H9 (cell line): ENCODE data around the gene EFS. TPM values are rescaled to one million over a fixed set of nuclear protein-coding genes. Genes with fewer than 3 reads are reported as not detected.

Experiments used
- DNase-seq: peaks from one replicate; pipeline ENCODE4 v3.0.0-alpha.2; 2017
- H2AFZ ChIP-seq: one replicate; pipeline ENCODE4 v1.6.1; 2013; ENCODE audit warnings: mild to moderate bottlenecking, low read length, control low read depth, moderate library complexity
- H2AK5ac ChIP-seq: 2 replicates; pipeline ENCODE4 v1.6.1; 2013; ENCODE audit warnings: low read length, control low read depth, mixed read lengths; ENCODE audit not compliant: insufficient read length
- H2BK120ac ChIP-seq: one replicate; pipeline ENCODE4 v1.6.1; 2013; ENCODE audit warnings: low read depth, mild to moderate bottlenecking, low read length, control low read depth, inconsistent platforms; ENCODE audit not compliant: poor library complexity, severe bottlenecking
- H2BK12ac ChIP-seq: 2 replicates; pipeline ENCODE4 v1.6.1; 2013; ENCODE audit warnings: low read length, control low read depth, mixed read lengths, low read depth; ENCODE audit not compliant: insufficient read length
- H2BK15ac ChIP-seq: 2 replicates; pipeline ENCODE4 v1.6.1; 2013; ENCODE audit warnings: low read depth, low read length, control low read depth
- H2BK20ac ChIP-seq: one replicate; pipeline ENCODE4 v1.6.1; 2013; ENCODE audit warnings: low read depth, mild to moderate bottlenecking, low read length, control low read depth, inconsistent platforms; ENCODE audit not compliant: poor library complexity, severe bottlenecking
- H2BK5ac ChIP-seq: 2 replicates; pipeline ENCODE4 v1.6.1; 2013; ENCODE audit warnings: low read length, control low read depth, mixed read lengths; ENCODE audit not compliant: insufficient read length
- H3K14ac ChIP-seq: 2 replicates; pipeline ENCODE4 v1.6.1; 2013; ENCODE audit warnings: low read length, control low read depth; ENCODE audit not compliant: insufficient read depth
- H3K18ac ChIP-seq: 2 replicates; pipeline ENCODE4 v1.6.1; 2013; ENCODE audit warnings: low read depth, mild to moderate bottlenecking, mixed read lengths, low read length, control low read depth; ENCODE audit not compliant: insufficient read length
- H3K23ac ChIP-seq: 2 replicates; pipeline ENCODE4 v1.6.1; 2013; ENCODE audit warnings: low read length, control low read depth, mixed read lengths, low read depth; ENCODE audit not compliant: insufficient read length
- H3K23me2 ChIP-seq: 2 replicates; pipeline ENCODE4 v1.6.1; 2013; ENCODE audit warnings: low read depth, mild to moderate bottlenecking, mixed read lengths, low read length, control low read depth; ENCODE audit not compliant: insufficient read length, poor library complexity, severe bottlenecking
- H3K27ac ChIP-seq: 2 replicates; pipeline ENCODE4 v1.5.1; 2013; ENCODE audit warnings: low read length, control low read depth, mixed read lengths, low read depth; ENCODE audit not compliant: insufficient read length
- H3K27me3 ChIP-seq: 2 replicates; pipeline ENCODE4 v1.6.1; 2013; ENCODE audit warnings: low read length, control low read depth, inconsistent platforms; ENCODE audit not compliant: insufficient read depth
- H3K4ac ChIP-seq: 2 replicates; pipeline ENCODE4 v1.6.1; 2013; ENCODE audit warnings: low read depth, mild to moderate bottlenecking, control low read depth, inconsistent platforms, low read length, moderate library complexity
- H3K4me1 ChIP-seq: 2 replicates; pipeline ENCODE4 v1.6.1; 2013; ENCODE audit warnings: low read length, control low read depth, inconsistent platforms; ENCODE audit not compliant: insufficient read depth
- H3K4me2 ChIP-seq: 2 replicates; pipeline ENCODE4 v1.6.1; 2013; ENCODE audit warnings: low read length, control low read depth, mixed read lengths; ENCODE audit not compliant: insufficient read length, insufficient read depth
- H3K56ac ChIP-seq: 2 replicates; pipeline ENCODE4 v1.6.1; 2013; ENCODE audit warnings: low read depth, mild to moderate bottlenecking, mixed read lengths, low read length, control low read depth; ENCODE audit not compliant: insufficient read length
- H3K79me1 ChIP-seq: 2 replicates; pipeline ENCODE4 v1.6.1; 2013; ENCODE audit warnings: low read depth, mild to moderate bottlenecking, moderate library complexity, low read length, control low read depth, inconsistent platforms; ENCODE audit not compliant: insufficient read depth, poor library complexity, severe bottlenecking
- H3K79me2 ChIP-seq: 2 replicates; pipeline ENCODE4 v1.6.1; 2013; ENCODE audit warnings: low read length, control low read depth, inconsistent platforms; ENCODE audit not compliant: insufficient read depth
- H3K9ac ChIP-seq: 2 replicates; pipeline ENCODE4 v1.6.1; 2013; ENCODE audit warnings: low read length, control low read depth, mixed read lengths; ENCODE audit not compliant: insufficient read length; ENCODE audit errors: extremely low read depth
- H3K9me3 ChIP-seq: one replicate; pipeline ENCODE4 v1.6.1; 2013; ENCODE audit warnings: low read depth, low read length, inconsistent platforms; ENCODE audit not compliant: control insufficient read depth
- H3T11ph ChIP-seq: one replicate; pipeline ENCODE4 v1.6.1; 2013; ENCODE audit warnings: mild to moderate bottlenecking, low read length, control low read depth, inconsistent platforms
- H4K20me1 ChIP-seq: one replicate; pipeline ENCODE4 v1.6.1; 2013; ENCODE audit not compliant: control insufficient read depth, insufficient read length, insufficient read depth
- H4K5ac ChIP-seq: 2 replicates; pipeline ENCODE4 v1.6.1; 2013; ENCODE audit warnings: low read depth, mild to moderate bottlenecking, mixed read lengths, low read length, control low read depth; ENCODE audit not compliant: insufficient read length
- H4K8ac ChIP-seq: replicated peaks from 2 replicates; pipeline ENCODE4 v1.6.1; 2013; ENCODE audit warnings: low read length, control low read depth, mixed read lengths, low read depth; ENCODE audit not compliant: insufficient read length
- H4K91ac ChIP-seq: 2 replicates; pipeline ENCODE4 v1.6.1; 2013; ENCODE audit warnings: low read depth, mild to moderate bottlenecking, moderate library complexity, mixed read lengths, low read length, control low read depth; ENCODE audit not compliant: insufficient read length
- H3K27ac Mint-ChIP-seq, 3 experiments: 2 replicates in 2 of 3; 3 replicates in 1 of 3; pipeline ENCODE4 v1.8.0; 2020 to 2021; ENCODE audit warnings: mixed read lengths in 3 of 3, mild to moderate bottlenecking in 1 of 3, moderate library complexity in 1 of 3
- H3K27me3 Mint-ChIP-seq: 2 replicates; pipeline ENCODE4 v1.8.0; 2021; ENCODE audit warnings: low read depth, mild to moderate bottlenecking, moderate library complexity, mixed read lengths
- H3K36me3 Mint-ChIP-seq, 3 experiments: 2 replicates in 2 of 3; 3 replicates in 1 of 3; pipeline ENCODE4 v1.8.0; 2020 to 2021; ENCODE audit warnings: low read depth in 3 of 3, mixed read lengths in 3 of 3; ENCODE audit not compliant: insufficient read depth in 1 of 3
- H3K4me1 Mint-ChIP-seq, 2 experiments: 2 replicates each; pipeline ENCODE4 v1.8.0; 2020; ENCODE audit warnings: mixed read lengths in 2 of 2
- H3K4me3 Mint-ChIP-seq, 2 experiments: 2 replicates in 1 of 2; 3 replicates in 1 of 2; pipeline ENCODE4 v1.8.0; 2020 to 2021; ENCODE audit warnings: mild to moderate bottlenecking in 2 of 2, mixed read lengths in 2 of 2, moderate library complexity in 1 of 2
- H3K9me3 Mint-ChIP-seq, 2 experiments: 2 replicates in 1 of 2; 3 replicates in 1 of 2; pipeline ENCODE4 v1.8.0; 2020; ENCODE audit warnings: mild to moderate bottlenecking in 2 of 2, mixed read lengths in 2 of 2, moderate library complexity in 1 of 2
- WGBS: extraction: QIAGEN DNeasy Blood & Tissue Kit; methylation state at CpG from one replicate; pipeline ENCODE4 v1.1.7; 2013; ENCODE audit warnings: missing lambda C conversion rate, low lambda C conversion rate, mixed read lengths; ENCODE audit not compliant: insufficient read length; ENCODE audit errors: extremely low coverage; 5-methylcytosine and 5-hydroxymethylcytosine counted together
- total RNA-seq: library from RNA; stranded (reverse); gene quantifications from 2 replicates; pipeline ENCODE4 v1.2.1, GENCODE V29; 2021
- TF ChIP-seq, protein P1 (sequence below): fragments of 200-600 bp; sonication (generic); conservative IDR thresholded peaks from 3 replicates; pipeline ENCODE4 v1.8.0; 2021; ENCODE audit warnings: antibody characterized with exemption, mild to moderate bottlenecking

Gene EFS
- total RNA-seq, 1 experiment from 2014 or later, result 32.1 TPM

- Histone ChIP-seq H3K14ac (no peak overlapping the region), H3K9ac (no peak overlapping the region), H2AK5ac (no peak overlapping the region), H3K27ac (no peak overlapping the region), H2AFZ (no peak overlapping the region), H4K5ac (no peak overlapping the region), H4K8ac (no peak overlapping the region), H3K23ac (no peak overlapping the region), H3K79me2 (no peaks in the 10 kb centered on the region), H2BK20ac (no peak overlapping the region), H3K9me3 (no peaks in the 10 kb centered on the region), H3K27me3 (no peaks in the 10 kb centered on the region), H3T11ph (no peak overlapping the region), H3K4me2 (no peak overlapping the region), H3K4me1 (no peaks in the 10 kb centered on the region), H3K23me2 (no peaks in the 10 kb centered on the region), H3K4ac (no peak overlapping the region), H4K20me1 (no peaks in the 10 kb centered on the region), H3K18ac (no peak overlapping the region), H2BK15ac (no peak overlapping the region), H3K56ac (no peak overlapping the region), H2BK12ac (no peak overlapping the region), H4K91ac (no peak overlapping the region), H3K79me1 (no peaks in the 10 kb centered on the region), H2BK120ac (no peak overlapping the region), H2BK5ac (no peak overlapping the region)
- TF ChIP-seq, protein P1, sequence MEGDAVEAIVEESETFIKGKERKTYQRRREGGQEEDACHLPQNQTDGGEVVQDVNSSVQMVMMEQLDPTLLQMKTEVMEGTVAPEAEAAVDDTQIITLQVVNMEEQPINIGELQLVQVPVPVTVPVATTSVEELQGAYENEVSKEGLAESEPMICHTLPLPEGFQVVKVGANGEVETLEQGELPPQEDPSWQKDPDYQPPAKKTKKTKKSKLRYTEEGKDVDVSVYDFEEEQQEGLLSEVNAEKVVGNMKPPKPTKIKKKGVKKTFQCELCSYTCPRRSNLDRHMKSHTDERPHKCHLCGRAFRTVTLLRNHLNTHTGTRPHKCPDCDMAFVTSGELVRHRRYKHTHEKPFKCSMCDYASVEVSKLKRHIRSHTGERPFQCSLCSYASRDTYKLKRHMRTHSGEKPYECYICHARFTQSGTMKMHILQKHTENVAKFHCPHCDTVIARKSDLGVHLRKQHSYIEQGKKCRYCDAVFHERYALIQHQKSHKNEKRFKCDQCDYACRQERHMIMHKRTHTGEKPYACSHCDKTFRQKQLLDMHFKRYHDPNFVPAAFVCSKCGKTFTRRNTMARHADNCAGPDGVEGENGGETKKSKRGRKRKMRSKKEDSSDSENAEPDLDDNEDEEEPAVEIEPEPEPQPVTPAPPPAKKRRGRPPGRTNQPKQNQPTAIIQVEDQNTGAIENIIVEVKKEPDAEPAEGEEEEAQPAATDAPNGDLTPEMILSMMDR, result no peak
- peaks cover 15 to 17% of the 10 kb centered on the region in 2 experiments for H3K4me1 Mint-ChIP-seq
- H3K9me3 Mint-ChIP-seq, result no peaks in the 10 kb centered on the region
- H3K36me3 Mint-ChIP-seq, result no peaks in the 10 kb centered on the region
- H3K27me3 Mint-ChIP-seq, result peaks cover 51% of the 10 kb centered on the region
- no peak overlapping the region for H3K27ac Mint-ChIP-seq
- WGBS, result no CpG with 5 or more reads among the region's 14 CpGs
- no peak for DNase-seq
- H3K4me3 Mint-ChIP-seq, result no peak overlapping the region
These were observed 45.1 kb upstream of the EFS start for GRCh38 chr14:23409966-23410635.
